Left cardiac atrium (tissue), 4 donors: ENCODE data around the gene THAP7. TPM values are rescaled to one million over a fixed set of nuclear protein-coding genes. Genes with fewer than 3 reads are reported as not detected.

ENCODE experiments used
- ATAC-seq, 2 donors: fragments of 200-7000 bp; cut with Tn5 transposase; one replicate each; pipeline ENCODE4 v1.9.1; 2020; ENCODE audit warnings: mild to moderate bottlenecking in 2 of 2, moderate library complexity in 2 of 2
- DNase-seq: peaks from one replicate; pipeline ENCODE4 v3.0.0-alpha.2; 2020
- intact Hi-C, 2 donors: fragments of 100-400 bp; cut with DNase I; formaldehyde crosslinking; loops; one replicate each; pipeline versions ENCODE4 v1.14.1 to v1.15.1; 2022 to 2023
- total RNA-seq, 2 donors: library from RNA; stranded (reverse); fragmentation: NEBNext Ultra II Directional; extraction: Animal tissue kit (Norgen Biotek cat#: 25700); gene quantifications; one replicate each; pipeline ENCODE4 v1.2.1, GENCODE V29; 2021
- donor health status: DM: no; HTN: yes; CAD: no.
- donor health status: DM: no; HTN: yes; CAD: no; lungs with severe emphysema.
- donor health status: DM: yes; HTN: yes; CAD: no.
- donor health status: Dilated cardiomyopathy.

THAP7 gene
- total RNA-seq, 2 donors from 2014 or later, result 20.9 to 22.1 TPM

- intact Hi-C loops, result no loop called here
- ATAC-seq, result no peak
Measured at GRCh38 chr22:20985720-20986119, 16.2 kb downstream of the THAP7 start.

GRCh38 chr22:20983081-20983771, 18.7 kb downstream of the THAP7 start:
- ATAC-seq, result no peak
- no peak for DNase-seq
- intact Hi-C loops, result no loop called here

More at GRCh38 chr22:20985720-20986119, 16.2 kb downstream of the THAP7 start:
- DNase-seq, result no peak

GRCh38 chr22:20982563-20982882, 19.4 kb downstream of the THAP7 start:
- intact Hi-C loops, result no loop called here
- peak; percentile 8 to 24 for ATAC-seq
- DNase-seq, result no peak

GRCh38 chr22:20981787-20982562, 19.9 kb downstream of the THAP7 start, which contains the start of gene LZTR1:
LZTR1 (plus strand) TSS chr22:20982297; CDS start chr22:20982372, 75 bp downstream.
- ATAC-seq, result peak; percentile 93 to 94
- DNase-seq, result peak; percentile 88

GRCh38 chr22:20980938-20981722, 20.8 kb downstream of the THAP7 start:
- ATAC-seq, result no peak
- intact Hi-C loops, result no loop called here
- no peak for DNase-seq

More at GRCh38 chr22:20981787-20982562, 19.9 kb downstream of the THAP7 start, which contains the start of gene LZTR1:
- intact Hi-C loops, result no loop called here

GRCh38 chr22:20980523-20980922, 21.4 kb downstream of the THAP7 start:
- intact Hi-C loops, result no loop called here
- ATAC-seq (no peak), DNase-seq (no peak)

- DNase-seq, result no peak
- intact Hi-C loops, result no loop called here
Measured at GRCh38 chr22:20979940-20980453, 21.9 kb downstream of the THAP7 start.

GRCh38 chr22:20979243-20979809, 22.6 kb downstream of the THAP7 start:
- ATAC-seq (peak; percentile 56 to 63), DNase-seq (peak; percentile 83)
- intact Hi-C loops, result no loop called here

More at GRCh38 chr22:20979940-20980453, 21.9 kb downstream of the THAP7 start:
- ATAC-seq, result no peak

GRCh38 chr22:20978419-20978818, 23.5 kb downstream of the THAP7 start:
- intact Hi-C loops, result no loop called here
- ATAC-seq (no peak), DNase-seq (no peak)

- intact Hi-C loops, result no loop called here
- no peak for DNase-seq
- no peak for ATAC-seq
Measured at GRCh38 chr22:20977516-20978170, 24.3 kb downstream of the THAP7 start.

GRCh38 chr22:20977019-20977418, 24.9 kb downstream of the THAP7 start:
- no peak for ATAC-seq
- intact Hi-C loops, result no loop called here
- no peak for DNase-seq

- DNase-seq (no peak), ATAC-seq (no peak)
- intact Hi-C loops, result no loop called here
Measured at GRCh38 chr22:20976291-20976877, 25.5 kb downstream of the THAP7 start.

- DNase-seq (no peak), ATAC-seq (no peak)
- intact Hi-C loops, result no loop called here
Measured at GRCh38 chr22:20975541-20976290, 26.2 kb downstream of the THAP7 start.

- no peak for ATAC-seq
- no peak for DNase-seq
- intact Hi-C loops, result no loop called here
Measured at GRCh38 chr22:20974336-20974955, 27.5 kb downstream of the THAP7 start.

- intact Hi-C loops, result no loop called here
- DNase-seq, result no peak
- ATAC-seq, result no peak
Measured at GRCh38 chr22:20973634-20974286, 28.2 kb downstream of the THAP7 start.

GRCh38 chr22:20972933-20973577, 28.9 kb downstream of the THAP7 start:
- intact Hi-C loops, result no loop called here
- no peak for ATAC-seq

More at GRCh38 chr22:20972933-20973577, 28.9 kb downstream of the THAP7 start:
- no peak for DNase-seq
